Measurements from ENCODE around the gene KPNA4. TPM values are rescaled to one million over a fixed set of nuclear protein-coding genes. Genes with fewer than 3 reads are reported as not detected.

KPNA4 gene
- total and polyA plus RNA-seq, 2 of the 4 experiments (the other 2 are of a cell fraction): 12.9 to 46.1 TPM

GRCh38 chr3:160477750-160478149 is 87.6 kb downstream of the KPNA4 start:
- Histone ChIP-seq H3K9ac (ENCODE audit: low read depth, low read length) (no peak overlapping the region), H4K5ac (ENCODE audit: low read depth, low read length) (no peak overlapping the region), H3K36me3 (ENCODE audit: control insufficient read depth, insufficient read depth, low read length) (no peaks in the 10 kb centered on the region), H3K4me1 (ENCODE audit: control insufficient read depth, insufficient read depth, low read length) (peaks cover 20% of the 10 kb centered on the region), H3K18ac (ENCODE audit: low read depth, low read length) (peak overlapping the region; percentile 44; the same call in 1 of the 2 replicates), H2BK15ac (ENCODE audit: low read depth, low read length) (peak overlapping the region; percentile 47; the same call in 1 of the 3 replicates), H3K23ac (ENCODE audit: low read depth, low read length) (peak overlapping the region; percentile 1; the same call in 1 of the 2 replicates), H3K4ac (ENCODE audit: low read depth, low read length) (peak overlapping the region; percentile 39), H3K79me1 (ENCODE audit: low read depth in 1 of 2, low read length in 2 of 2) (no peaks in the 10 kb centered on the region; a peak in 1 of 4 replicates), H3K14ac (replicated peaks; ENCODE audit: low read depth, low read length) (no peak overlapping the region), H3K4me3 (ENCODE audit: insufficient read depth, low read depth, low read length) (no peak overlapping the region), H2AK9ac (replicated peaks; ENCODE audit: low read depth, low read length, poor library complexity) (peak overlapping the region; percentile 26), H4K20me1 (ENCODE audit: insufficient read depth, low read length) (no peaks in the 10 kb centered on the region), H3K9me3 (ENCODE audit: control insufficient read depth, insufficient read depth, low read length) (no peaks in the 10 kb centered on the region), H2BK120ac (ENCODE audit: low read depth, low read length) (peak overlapping the region; percentile 32; the same call in 1 of the 2 replicates), H4K8ac (ENCODE audit: low read depth in 2 of 2, low read length in 2 of 2) (peak overlapping the region in 1 of 2 experiments; percentile 53; a peak in 2 of 4 replicates), H4K91ac (ENCODE audit: insufficient read depth, low read depth, low read length) (no peak overlapping the region), H3K27ac (ENCODE audit: insufficient read depth, low read length) (no peak overlapping the region), H2AFZ (replicated peaks; ENCODE audit: low read length, poor library complexity) (peak overlapping the region; percentile 60), H3K56ac (ENCODE audit: extremely low read depth, insufficient read depth, low read length) (no peak overlapping the region), H3K27me3 (ENCODE audit: control insufficient read depth, insufficient read depth, low read length) (no peaks in the 10 kb centered on the region), H3K9me1 (ENCODE audit: insufficient read depth, low read length) (peaks cover 15% of the 10 kb centered on the region), H2AK5ac (ENCODE audit: low read depth, low read length) (no peak overlapping the region), H2BK5ac (ENCODE audit: low read depth, low read length, poor library complexity, severe bottlenecking) (no peak overlapping the region), H3K4me2 (ENCODE audit: low read depth, low read length) (no peak overlapping the region), H2BK20ac (ENCODE audit: low read depth, low read length) (no peak overlapping the region)
- in situ Hi-C loops (cut with MboI; ENCODE audit: low sequenced_read_pairs) (no loop called here), dilution Hi-C loops (cut with HindIII; ENCODE audit: low sequenced_read_pairs, unreplicated experiment) (no loop called here), intact Hi-C loops (cut with micrococcal nuclease) (no loop called here)
- CTCF ChIA-PET: interaction anchor here (0.7 kb wide), 1 partner anchor 71 kb away, joined by 3 read pairs; no protein-coding TSS in a partner anchor
- no peak for TF ChIP-seq USF2 (IDR thresholded peaks at IDR 0.05; ENCODE audit: low read depth, low read length)
- no peak for TF ChIP-seq BHLHE40 (IDR thresholded peaks at IDR 0.05; ENCODE audit: low read depth, low read length)
- TF ChIP-seq ELK1 (IDR thresholded peaks at IDR 0.05; ENCODE audit: borderline replicate concordance, low read depth, low read length): no peak
- TF ChIP-seq CTCF (conservative IDR thresholded peaks at IDR 0.05; ENCODE audit: low read depth, low read length): no peak
- no peak for TF ChIP-seq FOS (IDR thresholded peaks at IDR 0.05; ENCODE audit: low read depth, low read length)
- TF ChIP-seq SMC3 (IDR thresholded peaks at IDR 0.05; ENCODE audit: low read depth, low read length): no peak
- TF ChIP-seq RAD21 (IDR thresholded peaks at IDR 0.05; ENCODE audit: low read length): no peak
- TF ChIP-seq CEBPB (IDR thresholded peaks at IDR 0.05; ENCODE audit: low read depth, low read length): no peak
- TF ChIP-seq RCOR1 (IDR thresholded peaks at IDR 0.05; ENCODE audit: insufficient replicate concordance, low read length): no peak
- TF ChIP-seq MXI1 (IDR thresholded peaks at IDR 0.05; ENCODE audit: borderline replicate concordance, low read depth, low read length): no peak
- no peak for TF ChIP-seq MAFK (IDR thresholded peaks at IDR 0.05; ENCODE audit: low read depth, low read length)
- no peak for TF ChIP-seq MAZ (IDR thresholded peaks at IDR 0.05; ENCODE audit: borderline replicate concordance, low read depth, low read length)
- no peak for TF ChIP-seq POLR2A (IDR thresholded peaks at IDR 0.05; ENCODE audit: low read depth, low read length)
- POLR2A ChIA-PET (ENCODE audit: unreplicated experiment): interaction anchor here (0.7 kb wide), 1 partner anchor 856 kb away, joined by 5 read pairs; no protein-coding TSS in a partner anchor
- no TSS peak for BruUV-seq (replicated peaks)
- no peak for DNase-seq
- WGBS, 2 experiments (ENCODE audit: extremely low coverage in 2 of 2, insufficient read length in 1 of 2): 0% methylated on average over 1 of the region's 5 CpGs; no CpG with 5 or more reads in 1 of the 2 experiments
- no peak for ATAC-seq (ENCODE audit: low read depth)

Data from IMR-90 (cell line).